ENCODE results near the gene PCDHA6.
"Not testable (repeated sequence)": the region's sequence is repeated elsewhere in the genome, so short reads cannot be mapped to it uniquely, and the experiment has no call there.

- not testable (repeated sequence) for TF ChIP-seq FOXP2 (optimal IDR thresholded peaks at IDR 0.05; ENCODE audit: control extremely low read depth, extremely low read length, insufficient read depth); EZH2 (IDR thresholded peaks at IDR 0.05)
These were observed 4.8 kb upstream of the PCDHA6 start for GRCh38 chr5:140822969-140823368.

All from SK-N-MC (cell line).